ENCODE data around the gene CLPTM1.
"Not testable (repeated sequence)": the region's sequence is repeated elsewhere in the genome, so short reads cannot be mapped to it uniquely, and the experiment has no call there.

Gene CLPTM1

DNA sequence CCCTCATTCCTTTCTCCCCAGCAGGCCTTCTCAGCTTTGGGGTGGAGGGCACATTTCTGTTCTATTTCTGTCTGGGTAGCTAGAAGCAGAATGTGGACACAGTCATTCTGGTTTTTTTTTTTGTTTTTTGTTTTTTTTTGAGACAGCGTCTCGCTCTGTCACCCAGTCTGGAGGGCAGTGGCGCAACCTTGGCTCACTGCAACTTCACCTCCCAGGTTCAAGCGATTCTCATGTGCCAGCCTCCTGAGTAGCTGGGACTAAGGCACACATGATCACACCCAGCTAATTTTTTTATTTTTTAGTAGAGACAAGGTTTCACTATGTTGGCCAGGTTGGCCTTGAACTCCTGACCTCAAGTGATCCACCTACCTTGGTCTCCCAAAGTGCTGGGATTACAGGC lies 20.3 kb downstream of the CLPTM1 start:
- no peak for DNase-seq (ENCODE audit: low read depth)

DNA sequence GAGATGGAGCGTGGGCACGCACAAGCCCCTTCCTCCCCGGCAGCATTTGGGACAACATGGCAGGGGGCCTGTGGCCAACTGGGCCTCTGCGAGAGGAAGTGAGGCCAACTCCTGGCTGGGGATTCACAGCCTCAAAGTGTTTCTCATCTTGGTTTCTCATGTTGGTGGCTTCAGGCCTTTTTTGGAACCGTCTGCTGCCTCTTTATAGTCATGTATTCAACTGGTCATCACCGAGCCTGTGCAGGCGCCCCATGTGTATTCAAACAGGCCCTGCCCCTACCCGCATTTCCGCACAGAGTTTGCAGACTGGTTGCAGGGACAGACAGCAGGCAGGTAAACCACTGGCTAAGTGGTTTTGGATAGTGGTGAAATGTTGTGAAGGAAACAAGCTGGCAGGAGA lies 28.8 kb downstream of the CLPTM1 start:
- DNase-seq (ENCODE audit: low read depth) = no peak

DNA sequence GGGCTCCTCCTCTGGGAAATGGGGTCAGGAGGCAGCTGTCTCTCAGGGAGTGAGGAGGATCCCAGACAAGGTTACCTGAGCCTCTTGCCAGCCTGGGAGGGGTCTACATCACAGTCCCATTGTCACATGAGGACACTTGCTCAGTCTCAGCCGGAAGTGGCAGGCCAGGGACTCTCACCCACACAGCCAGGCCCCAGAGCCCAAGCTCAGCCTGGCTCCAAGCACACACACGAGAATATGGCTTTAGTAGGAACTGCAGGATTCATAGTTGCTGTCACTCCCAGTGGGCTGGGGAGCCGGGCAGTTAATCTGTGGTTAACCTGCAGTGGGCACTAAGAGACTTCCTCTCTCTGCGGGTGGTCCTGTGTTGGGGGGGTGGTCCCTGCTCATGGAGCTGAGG lies 30.3 kb downstream of the CLPTM1 start:
- DNase-seq (ENCODE audit: low read depth) = no peak

DNA sequence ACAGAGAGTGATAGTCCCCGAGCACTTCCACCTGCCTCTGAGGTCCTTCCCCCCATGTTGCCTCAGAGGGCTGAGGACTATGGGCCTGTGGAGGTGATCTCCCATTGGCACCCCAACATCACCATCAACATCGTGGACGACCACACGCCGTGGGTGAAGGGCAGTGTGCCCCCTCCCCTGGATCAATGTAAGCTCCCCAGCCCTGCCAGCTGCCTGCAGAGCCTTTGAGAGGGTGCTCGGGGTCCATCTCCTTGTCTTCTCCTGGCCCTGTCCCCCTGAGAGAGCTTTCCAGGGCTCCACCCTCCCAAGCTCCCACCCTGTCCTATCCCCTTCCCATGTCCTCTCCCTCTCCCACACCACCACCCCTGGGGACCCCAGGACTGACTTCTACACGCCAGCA lies 31.2 kb downstream of the CLPTM1 start:
- no peak for DNase-seq (ENCODE audit: low read depth)

DNA sequence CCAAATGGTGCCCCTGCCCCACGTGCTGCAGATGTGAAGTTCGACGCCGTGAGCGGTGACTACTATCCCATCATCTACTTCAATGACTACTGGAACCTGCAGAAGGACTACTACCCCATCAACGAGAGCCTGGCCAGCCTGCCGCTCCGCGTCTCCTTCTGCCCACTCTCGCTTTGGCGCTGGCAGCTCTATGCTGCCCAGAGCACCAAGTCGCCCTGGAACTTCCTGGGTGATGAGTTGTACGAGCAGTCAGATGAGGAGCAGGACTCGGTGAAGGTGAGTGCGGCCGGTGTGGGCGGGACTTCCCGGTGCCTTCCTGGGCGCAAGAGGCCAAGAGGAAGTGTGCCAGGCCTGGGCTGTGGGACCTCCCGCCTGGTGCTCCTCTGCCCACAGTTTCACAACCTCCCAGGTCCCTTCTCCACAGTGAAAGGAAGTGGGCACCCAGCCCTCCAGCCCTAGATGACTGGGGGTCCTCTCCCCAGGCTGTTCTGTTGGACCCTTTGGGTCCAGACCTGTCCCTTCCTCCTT lies 32.0 kb downstream of the CLPTM1 start:
- no peak for DNase-seq (ENCODE audit: low read depth)

DNA sequence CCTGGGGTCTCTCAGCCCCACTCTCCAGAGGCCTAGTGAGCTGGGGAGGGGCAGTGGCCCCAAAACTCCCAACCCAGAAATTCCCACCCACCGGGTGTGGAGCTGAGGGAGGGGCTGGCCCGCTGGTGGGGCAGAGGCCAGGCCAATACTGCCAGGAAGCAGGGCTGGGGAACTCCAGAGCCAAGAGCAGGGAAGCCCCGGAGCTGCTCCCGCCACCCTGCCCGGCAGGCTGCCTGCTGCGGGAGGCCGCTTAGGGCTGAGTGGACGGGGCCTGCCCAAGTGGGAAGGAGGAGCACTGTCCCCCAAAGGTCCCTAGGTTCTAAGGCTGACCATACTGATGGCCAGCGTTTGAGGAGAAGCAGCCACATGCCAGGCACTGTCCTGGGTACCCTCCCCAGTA lies 33.1 kb downstream of the CLPTM1 start:
- DNase-seq (ENCODE audit: low read depth) = no peak

DNA sequence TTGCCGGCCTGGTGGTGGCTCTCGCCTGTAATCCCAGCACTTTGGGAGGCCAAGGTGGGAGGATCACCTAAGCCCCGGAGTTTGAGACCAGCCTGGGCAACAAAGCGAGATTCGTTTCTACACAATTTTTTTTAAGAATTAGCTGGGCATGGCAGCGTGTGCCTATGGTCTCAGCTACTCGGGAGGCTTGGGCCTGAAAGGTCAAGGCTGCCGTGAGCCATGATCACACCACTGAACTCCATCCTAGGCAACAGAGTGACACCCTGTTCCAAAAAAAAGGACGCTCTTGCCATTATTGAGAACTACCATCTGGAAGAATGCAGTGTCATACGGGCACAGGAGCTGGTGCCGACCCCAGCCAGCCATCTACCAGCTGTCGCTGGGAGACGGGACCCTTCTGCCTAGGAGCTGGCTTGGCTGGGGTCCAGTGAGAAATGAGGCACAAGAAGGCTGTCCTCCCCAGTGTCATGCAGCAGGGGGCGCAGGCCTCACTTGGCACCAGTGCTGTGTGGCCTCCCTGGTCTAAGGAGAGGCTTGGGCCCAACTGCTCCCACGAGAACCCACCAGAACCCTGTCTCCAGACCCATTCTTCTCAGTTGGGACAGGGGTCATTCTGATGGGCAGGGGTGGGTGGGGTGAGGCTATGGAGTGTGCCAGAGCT lies 33.8 kb downstream of the CLPTM1 start:
- DNase-seq (ENCODE audit: low read depth) = peak; percentile 37

DNA sequence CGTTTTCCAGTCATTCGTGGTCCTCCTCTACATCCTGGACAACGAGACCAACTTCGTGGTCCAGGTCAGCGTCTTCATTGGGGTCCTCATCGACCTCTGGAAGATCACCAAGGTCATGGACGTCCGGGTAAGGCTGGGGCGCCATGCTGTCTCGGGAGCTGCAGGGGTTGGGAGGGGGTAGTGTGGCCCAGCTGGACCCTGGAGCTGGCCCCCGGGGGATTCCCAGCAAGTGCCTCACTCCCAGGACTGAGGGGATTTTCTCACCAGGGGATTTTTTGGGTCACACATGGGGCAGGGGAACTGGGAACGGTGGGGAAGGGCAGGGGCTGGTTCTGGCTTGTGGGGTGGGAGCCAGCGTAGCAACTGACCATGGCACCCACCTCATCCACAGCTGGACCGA lies 35.3 kb downstream of the CLPTM1 start:
- DNase-seq (ENCODE audit: low read depth) = no peak

DNA sequence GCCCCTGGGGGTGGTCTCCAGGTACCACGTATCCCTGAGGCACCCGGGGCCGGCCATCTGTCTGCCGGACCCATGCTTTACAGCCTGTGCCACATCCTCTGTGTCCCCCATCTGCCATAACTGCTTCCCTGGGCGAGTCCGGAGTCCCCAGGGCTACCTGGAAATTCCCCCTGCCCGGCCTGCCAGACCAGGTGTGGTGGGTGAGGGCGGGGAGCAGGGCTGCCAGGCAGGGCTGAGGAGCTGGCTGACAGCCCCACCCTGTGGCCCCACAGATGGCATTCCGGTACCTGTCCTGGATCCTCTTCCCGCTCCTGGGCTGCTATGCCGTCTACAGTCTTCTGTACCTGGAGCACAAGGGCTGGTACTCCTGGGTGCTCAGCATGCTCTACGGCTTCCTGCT lies 35.8 kb downstream of the CLPTM1 start:
- DNase-seq (ENCODE audit: low read depth) = no peak

DNA sequence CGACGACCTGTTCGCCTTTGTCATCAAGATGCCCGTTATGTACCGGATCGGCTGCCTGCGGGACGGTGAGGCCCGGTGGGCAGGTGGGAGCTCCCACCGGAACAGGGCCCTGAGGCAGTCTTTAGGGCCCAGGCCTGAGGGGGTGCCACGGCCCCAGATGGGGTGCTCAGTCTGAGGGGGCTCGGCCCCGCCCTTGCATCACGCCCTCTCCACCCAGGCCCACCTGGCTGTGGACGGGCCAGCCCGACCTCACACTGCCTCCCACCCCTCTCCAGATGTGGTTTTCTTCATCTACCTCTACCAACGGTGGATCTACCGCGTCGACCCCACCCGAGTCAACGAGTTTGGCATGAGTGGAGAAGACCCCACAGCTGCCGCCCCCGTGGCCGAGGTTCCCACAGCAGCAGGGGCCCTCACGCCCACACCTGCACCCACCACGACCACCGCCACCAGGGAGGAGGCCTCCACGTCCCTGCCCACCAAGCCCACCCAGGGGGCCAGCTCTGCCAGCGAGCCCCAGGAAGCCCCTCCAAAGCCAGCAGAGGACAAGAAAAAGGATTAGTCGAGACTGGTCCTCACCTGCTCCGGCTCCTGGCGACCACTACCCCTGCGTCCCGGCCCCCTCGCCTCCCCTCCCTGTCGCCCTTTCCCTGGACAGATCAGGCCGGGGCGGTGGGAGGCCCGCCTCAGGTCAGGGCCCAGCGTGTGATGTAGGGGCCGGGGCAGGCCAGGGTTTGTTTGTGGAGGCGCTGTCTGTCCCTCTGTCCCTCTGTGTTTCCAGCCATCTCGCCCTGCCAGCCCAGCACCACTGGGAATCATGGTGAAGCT lies 37.4 kb downstream of the CLPTM1 start:
- DNase-seq (ENCODE audit: low read depth) = no peak

DNA sequence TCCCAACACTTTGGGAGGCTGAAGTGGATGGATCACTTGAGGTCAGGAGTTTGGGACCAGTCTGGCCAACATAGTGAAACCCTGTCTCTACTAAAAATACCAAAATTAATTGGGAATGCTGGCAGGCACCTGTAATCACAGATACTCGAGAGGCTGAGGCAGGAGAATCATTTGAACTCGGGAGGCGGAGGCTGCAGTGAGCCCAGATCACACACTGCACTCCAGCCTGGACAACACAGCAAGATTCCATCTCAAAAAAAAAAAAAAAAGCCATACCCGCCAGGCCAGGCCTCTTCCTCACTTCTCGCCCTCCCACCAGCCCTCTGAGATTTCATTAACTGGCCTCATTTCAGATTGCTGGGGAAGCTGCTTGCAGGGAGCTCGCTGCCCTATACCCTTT lies 38.3 kb downstream of the CLPTM1 start:
- no peak for DNase-seq (ENCODE audit: low read depth)

DNA sequence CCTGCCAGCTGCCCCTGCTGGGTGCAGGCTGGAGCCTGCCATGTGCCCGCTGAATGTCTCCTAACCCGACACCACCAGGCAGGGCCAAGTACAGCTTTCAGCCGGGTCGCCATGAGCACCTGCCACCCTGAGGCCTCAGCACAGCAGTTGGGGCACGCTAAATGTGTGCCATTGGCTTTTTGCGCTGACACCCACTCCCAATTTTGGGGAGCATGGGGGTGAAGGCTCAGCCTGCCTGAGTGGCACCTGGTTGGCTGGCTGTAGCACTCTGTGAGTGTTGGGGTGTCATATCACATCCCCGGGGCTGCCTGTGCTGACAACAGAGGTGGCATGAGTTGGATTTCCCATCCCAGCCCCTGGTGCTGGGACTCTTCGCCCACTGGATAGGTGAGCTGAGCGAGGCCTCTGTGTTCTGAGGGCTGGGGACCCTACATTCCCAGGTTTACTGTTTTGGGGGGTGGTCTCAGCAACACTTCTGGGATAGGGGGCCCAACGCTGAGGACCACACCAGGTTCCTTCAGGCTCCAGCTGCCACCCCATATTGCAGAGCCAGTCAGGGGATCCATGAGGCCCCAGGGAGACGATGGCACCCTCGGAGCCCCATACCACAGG lies 38.9 kb downstream of the CLPTM1 start:
- no peak for DNase-seq (ENCODE audit: low read depth)

DNA sequence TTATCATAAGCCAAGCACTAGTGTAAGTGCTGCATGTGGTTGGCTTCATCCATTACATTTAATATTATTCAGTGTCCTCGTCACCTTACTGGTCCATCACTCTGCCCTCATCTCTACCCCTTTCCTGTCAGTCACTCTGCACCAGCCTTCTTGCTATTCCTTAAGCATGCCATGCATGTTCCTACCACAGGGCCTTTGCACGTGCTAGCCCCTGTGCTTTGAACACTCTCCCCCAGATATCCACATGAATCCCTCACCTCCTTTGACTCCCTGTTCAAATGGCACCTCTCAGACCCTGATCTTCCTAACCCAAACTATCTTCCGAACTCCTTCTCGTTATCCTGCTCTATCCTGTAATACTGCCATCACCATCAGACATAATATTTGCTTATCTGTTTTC lies 42.8 kb downstream of the CLPTM1 start:
- DNase-seq (ENCODE audit: low read depth) = no peak

DNA sequence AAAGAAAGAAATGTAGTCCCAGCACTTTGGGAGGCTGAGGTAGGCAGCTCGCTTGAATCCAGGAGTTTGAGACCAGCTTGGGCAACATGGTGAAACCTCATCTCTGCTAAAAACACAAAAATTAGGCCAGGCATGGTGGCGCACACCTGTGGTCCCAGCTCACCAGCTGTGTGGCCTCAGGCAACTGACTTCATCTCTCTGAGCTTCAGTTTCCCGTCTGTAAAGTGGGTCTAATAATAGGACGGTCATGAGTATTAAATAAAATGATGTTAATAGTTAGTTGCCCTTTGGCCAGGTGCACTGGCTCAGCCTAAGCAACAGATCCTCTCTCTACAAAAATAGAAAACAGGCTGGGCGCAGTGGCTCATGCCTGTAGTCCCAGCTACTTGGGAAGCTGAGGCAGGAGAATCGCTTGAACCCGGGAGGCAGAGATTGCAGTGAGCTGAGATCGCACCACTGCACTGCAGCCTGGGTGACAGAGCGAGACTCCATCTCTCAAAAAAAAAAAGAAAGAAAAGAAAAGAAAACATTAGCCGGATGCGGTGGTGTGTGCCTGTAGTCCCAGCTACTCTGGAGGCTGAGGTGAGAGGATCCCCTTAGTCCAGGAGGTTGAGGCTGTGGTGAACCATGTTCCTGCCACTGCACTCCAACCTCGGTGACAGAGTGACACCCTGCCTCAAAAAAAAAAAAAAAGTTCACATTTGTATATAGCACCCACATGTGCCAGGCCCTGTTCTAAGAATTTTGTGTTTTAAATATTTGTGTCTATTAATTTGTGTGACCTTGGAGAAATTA lies 44.1 kb downstream of the CLPTM1 start:
- DNase-seq (ENCODE audit: low read depth) = not testable (repeated sequence)

DNA sequence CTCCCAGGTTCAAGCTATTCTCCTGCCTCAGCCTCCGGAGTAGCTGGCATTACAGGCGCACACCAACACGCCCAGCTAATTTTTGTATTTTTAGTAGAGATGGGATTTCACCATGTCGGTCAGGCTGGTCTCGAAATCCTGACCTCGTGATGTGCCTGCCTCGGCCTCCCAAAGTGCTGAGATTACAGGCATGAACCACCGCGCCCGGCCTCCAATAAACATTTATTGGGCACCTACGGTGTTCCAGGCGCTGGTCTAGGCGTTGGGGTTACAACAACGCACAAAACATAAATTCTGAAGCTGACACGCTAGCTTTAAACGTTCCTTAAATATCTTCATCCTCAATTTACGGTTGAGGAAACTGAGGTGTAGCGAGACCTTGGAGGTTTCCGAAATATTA lies 45.5 kb downstream of the CLPTM1 start:
- not testable (repeated sequence) for DNase-seq (ENCODE audit: low read depth)

DNA sequence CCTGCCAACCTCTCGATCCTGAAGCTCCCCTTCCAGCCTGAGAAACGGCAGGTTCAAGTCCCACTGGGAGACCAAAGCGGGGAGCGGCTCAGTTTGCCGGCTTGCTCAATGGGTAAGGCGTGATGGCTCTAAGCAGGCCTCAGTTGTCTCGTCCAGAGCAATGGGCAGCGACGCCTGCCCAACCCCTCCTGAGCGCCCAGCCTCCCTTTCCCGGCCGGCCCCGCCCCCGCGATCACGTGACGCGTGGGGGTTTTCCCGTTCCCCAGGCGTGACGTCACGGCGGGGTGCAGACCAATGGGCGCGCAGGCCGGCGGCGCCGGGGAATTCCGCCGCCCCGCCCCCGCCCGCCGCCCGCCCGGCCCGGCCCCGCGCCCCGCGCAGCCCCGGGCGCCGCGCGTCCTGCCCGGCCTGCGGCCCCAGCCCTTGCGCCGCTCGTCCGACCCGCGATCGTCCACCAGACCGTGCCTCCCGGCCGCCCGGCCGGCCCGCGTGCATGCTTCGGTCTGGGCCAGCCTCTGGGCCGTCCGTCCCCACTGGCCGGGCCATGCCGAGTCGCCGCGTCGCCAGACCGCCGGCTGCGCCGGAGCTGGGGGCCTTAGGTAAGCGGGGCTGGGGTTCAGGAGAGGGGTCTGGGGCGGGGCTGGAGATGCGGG lies 46.0 kb downstream of the CLPTM1 start, which contains the start of gene RELB:
RELB (plus strand) TSS at position 378 of the 653 bp plus-strand sequence; CDS start at position 494, 116 bp downstream.
- DNase-seq (ENCODE audit: low read depth) = peak; percentile 96

DNA sequence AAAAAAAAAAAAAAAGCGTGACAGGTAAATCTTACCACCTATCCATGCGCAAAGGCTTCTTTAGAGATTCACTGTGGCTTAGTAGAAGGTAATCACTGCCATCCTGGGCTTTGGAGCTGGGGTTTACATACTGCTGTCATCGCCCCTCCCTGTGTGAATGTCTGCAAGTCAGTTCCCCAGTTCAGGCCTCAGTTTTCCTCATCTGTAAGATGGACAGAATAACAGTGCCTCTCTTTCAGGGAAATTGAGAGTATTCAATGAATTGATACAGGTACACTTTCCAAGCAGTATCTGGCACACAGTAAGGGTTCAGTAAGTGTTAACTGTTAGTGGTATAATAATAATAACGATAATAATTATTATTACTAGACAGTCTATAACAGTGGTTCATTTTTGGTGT lies 48.3 kb downstream of the CLPTM1 start:
- DNase-seq (ENCODE audit: low read depth) = no peak

DNA sequence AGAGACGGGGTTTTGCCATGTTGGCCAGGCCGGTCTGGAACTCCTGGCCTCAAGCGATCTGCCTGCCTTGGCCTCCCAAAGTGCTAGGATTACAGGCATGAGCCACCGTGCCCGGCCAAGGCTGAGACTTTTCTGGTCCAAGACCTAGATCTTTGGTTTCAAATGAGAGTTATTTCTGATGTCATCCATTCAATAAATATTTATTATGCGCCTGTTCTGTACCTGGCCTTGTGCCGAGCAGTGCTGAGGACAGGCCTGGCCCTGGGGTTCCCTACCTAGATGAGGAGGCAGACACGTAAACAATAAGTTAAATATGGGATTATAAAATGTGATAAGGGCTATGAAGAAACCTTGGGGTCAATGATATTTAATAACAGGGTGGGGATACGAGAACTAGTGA lies 50.6 kb downstream of the CLPTM1 start:
- DNase-seq (ENCODE audit: low read depth) = no peak

DNA sequence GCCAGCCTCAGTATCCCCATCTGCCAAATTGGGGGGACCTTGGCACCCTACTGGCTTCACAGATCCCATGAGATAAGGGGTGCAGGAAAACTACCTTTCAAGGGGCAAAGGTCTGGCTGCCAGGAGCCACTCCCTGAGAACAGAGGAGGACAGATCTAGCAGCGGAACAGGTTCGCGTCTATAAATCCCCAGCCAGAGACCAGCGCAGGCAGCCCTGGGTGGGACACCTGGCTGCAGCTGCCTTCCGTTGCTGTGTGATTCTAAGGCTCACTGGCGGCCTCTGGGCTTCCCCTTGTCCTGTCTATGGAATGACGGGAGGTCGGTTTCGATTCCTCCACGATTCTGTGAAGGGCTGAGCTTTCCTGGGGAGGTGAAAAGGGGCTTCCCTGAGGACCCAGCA lies 53.4 kb downstream of the CLPTM1 start:
- DNase-seq (ENCODE audit: low read depth) = no peak

DNA sequence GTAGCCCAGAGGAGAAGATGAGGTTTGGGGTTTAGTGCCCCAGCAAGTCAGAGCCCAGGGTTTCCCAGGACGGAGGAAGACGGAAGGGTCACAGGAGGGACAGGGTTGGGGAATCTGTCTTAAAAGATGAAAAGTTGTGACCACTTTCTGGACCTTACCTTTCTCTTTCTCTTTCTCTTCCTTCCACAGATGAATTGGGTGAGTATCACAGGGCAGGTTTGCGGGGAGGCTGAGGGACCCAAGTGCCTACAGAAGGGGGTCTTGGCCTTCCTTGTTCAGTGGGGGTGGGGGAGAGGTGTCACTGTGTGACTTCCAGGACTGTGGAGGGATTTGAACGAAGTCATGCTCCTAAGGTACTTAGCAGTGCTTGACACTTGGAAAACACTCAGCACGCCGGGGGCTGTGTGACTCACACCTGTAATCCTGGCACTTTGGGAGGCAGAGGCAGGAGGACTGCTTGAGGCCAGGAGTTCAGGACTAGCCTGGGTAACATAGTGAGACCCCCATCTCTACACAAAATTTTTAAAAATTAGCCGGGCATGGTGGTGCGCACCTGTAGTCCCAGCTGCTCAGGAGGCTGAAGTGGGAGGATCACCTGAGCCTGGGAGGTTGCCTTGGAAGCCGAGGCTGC lies 54.6 kb downstream of the CLPTM1 start:
- no peak for DNase-seq (ENCODE audit: low read depth)

DNA sequence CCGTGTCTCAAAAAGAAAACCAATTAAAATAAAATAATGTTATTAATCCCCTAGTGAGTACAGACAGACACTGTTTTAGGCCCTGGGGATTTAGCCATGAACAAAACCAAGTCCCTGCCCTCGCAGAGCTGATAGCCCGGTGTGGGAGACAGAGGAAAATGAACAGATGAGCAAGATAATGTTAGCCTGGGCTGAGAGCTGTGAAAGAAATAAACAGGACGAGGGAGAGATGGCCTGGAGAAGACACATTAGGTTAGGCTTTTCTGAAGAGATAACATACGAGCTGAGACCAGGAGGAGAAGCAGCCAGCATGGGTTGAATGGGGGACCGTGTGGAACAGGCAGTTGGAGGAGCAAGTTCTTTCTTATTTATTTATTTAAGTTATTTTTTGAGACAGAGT lies 55.1 kb downstream of the CLPTM1 start:
- DNase-seq (ENCODE audit: low read depth) = no peak
